B cell (primary cell): ENCODE data around the gene SNAPC3.

Source experiments
- CTCF ChIP-seq: fragments of 200-600 bp; IDR thresholded peaks from one replicate; pipeline ENCODE4 v1.8.0; 2022; ENCODE audit warnings: antibody characterized with exemption, mild to moderate bottlenecking
- EZH2 ChIP-seq: IDR thresholded peaks from 2 replicates; pipeline ENCODE4 v1.6.1; 2012; ENCODE audit warnings: borderline replicate concordance, low read depth, mild to moderate bottlenecking, moderate library complexity, low read length; ENCODE audit not compliant: insufficient read depth, poor library complexity, severe bottlenecking

GRCh38 chr9:15386465-15386864 is 36.2 kb upstream of the SNAPC3 start:
- TF ChIP-seq CTCF (no peak), EZH2 (no peak)
